CD4-positive, alpha-beta T cell treated with Interleukin-21 for 1 hour (primary cell): ENCODE data around the gene EXOC6B.
"Not testable (repeated sequence)": the region's sequence is repeated elsewhere in the genome, so short reads cannot be mapped to it uniquely, and the experiment has no call there.

ENCODE experiments used
- DNase-seq: peaks from one replicate; pipeline ENCODE4 v3.0.0-alpha.2; 2020

The EXOC6B gene

DNA sequence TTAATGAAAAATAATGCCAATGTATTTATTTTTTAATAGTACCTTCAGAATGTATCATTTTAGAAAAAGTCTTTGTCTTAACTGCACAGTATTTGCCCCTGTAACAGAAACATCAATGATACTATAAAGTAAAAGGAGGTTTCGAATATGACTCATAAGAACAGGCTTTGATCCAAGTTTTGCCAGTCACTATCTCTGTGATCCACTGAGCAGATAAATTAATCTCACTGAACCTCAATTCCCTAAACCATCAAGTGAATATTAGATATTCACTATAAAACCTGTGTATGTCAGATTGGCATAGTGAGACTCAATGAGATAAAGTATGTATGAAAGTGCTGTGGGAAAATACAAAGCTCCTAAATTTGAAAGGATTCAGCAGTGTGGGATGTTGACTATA is 292.1 kb downstream of the EXOC6B start:
- DNase-seq: no peak

DNA sequence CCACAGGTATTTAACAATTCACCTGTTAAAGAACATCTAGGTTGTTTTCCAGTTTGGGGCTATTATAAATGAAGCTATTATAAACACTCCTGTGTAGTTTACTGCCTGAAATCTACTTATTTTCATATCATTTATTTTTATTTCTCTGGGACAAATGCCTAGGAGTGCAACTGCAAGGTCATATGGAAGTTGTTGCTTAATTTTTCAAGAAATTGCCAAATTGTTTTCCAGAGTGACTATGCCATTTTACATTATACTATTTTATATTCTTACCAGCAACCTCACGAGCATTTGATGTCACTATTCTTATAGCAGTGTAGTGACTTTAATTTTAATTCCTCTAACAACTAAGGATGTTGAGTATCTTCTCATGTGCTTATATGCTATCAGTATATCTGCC is 298.4 kb downstream of the EXOC6B start:
- no peak for DNase-seq

DNA sequence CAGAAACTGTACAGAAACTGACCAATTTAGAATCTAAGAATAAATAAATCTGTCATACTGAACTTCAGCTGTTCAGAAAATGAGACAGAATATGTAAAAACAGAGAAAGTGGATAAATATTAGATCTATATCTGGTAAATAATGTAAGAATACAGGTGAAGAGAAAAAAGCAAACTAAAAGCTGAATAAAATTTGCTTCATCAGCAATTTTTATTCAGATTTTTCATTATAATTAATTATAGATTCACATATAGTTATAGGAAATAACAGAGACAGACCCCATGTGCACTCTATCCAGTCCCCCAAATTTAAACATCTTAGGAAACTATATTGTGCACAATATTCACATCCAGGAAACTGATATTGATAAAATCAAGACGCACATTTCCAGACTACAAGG is 299.2 kb downstream of the EXOC6B start:
- no peak for DNase-seq

DNA sequence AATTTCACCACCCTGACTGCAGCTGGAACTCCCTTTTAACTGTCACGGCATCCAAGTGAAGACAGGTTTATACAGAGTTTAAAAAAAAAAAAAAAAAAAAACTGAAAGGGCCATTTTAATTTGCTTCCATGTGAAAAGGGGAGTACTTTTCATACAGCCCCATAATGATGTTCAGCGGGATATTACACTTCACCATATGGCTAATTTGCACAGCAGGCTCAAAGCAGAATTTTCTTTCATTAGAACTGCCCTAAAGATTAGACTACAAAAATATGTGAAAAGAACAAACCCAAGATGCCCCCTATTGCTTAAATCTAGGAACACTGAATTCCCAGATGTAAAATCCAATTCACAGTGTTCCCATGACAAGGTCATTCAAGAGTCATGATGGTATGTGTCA is 301.8 kb downstream of the EXOC6B start:
- no peak for DNase-seq

DNA sequence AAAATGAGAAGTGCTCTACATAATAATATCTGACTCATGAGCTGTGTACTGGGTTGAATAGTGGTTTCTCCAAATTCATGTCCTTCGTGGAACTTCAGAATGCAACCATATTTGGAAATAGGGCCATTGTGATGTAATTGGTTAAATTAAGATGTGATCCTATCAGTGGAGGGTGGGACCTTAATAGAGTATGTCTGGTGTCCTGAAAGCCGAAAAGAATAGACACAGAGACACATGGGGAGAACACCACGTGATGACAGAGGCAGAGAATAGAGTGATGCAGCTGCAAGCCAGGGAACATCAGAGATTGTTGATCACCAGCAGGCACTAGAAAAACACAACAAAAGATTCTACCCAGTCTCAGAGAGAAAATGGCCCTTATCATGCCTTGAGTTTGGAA is 310.1 kb downstream of the EXOC6B start:
- DNase-seq: no peak

DNA sequence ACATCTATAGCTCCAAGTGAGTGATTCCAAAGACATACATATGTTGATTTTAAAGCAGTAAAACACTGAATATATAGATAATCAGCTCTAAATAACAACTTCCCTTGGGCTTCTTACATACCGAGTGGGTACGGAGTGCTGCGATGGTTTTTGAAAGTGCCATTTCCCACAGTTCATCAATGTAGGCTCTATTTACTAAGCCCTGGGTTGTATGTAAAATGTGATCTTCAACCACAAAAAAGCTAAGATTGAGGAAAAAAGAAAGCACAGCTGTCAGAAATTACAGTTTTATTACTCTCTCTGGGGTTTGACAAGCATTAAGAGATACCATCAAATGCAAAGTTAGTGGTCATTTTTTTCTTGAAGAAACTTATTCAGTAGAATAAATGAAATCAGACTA is 312.8 kb downstream of the EXOC6B start:
- no peak for DNase-seq

DNA sequence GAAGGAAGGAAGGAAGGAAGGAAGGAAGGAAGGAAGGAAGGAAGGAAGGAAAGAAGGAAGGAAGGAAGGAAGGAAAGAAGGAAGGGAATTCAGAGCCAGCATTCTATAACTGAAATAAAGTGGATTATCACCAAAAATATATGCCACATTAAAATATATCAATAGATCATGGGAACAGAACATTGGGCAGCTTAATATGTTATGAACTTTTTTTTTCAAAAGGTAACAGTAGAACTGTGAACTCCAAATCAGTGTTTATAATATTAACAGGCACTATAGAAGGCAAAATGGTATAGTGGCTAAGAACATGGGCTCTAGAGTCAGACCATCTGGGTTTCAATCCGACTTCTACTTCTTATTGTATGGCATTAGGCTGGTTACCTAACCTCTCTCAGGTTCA is 313.5 kb downstream of the EXOC6B start:
- DNase-seq: no peak

DNA sequence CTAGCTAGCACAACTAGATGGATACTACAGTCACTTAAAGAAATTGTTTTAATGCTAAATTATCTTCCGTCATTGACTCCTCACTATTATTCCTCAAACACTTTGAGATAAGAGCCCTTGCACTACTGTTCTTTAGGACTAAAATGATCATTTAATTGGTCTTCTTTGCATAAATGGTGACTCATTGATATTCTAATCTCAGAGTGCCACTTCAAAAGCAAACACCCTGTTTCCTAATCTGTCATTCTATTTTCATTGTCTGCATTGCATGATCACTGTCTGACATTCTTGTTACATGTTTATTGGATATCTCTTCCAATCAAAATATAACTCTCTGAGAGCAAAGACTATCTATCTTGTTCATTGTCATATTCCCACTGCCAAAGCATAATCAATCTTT is 313.9 kb downstream of the EXOC6B start:
- no peak for DNase-seq

DNA sequence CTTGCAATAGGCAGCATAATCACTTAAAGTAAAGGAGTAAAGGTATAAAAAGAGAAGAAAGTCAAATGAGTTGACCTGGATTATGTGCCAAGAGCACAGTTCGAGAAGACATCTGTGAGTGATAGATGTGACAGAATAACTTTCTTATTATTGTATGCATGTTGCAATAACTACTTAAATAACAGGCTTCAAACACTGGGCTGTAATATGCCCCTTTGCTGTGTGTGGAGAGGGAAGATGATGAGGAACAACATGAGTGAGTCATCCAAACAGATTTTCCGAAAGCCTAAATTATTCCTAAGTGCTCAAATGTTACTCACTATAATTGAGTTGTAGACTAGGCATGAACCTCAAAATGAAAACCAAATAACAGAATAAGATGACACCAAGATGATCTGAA is 328.1 kb downstream of the EXOC6B start:
- DNase-seq: no peak

DNA sequence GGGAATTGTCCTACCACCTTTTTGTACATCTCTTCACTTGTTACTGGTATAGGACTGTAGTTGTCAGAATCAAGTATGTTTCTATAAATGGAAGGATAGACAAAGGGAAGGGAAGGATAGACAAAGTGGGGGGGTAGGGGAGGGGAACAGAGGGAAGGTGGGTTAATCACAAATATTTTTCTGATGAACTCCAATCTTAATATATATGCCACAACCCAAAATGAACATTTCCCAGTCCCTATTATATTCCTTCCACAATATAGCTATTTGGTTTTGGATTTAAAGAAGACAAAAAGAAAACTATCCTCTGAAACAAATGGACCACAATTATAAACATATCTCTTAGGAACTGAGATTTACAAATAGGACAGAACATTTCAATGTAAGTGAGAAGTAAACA is 329.4 kb downstream of the EXOC6B start:
- no peak for DNase-seq

DNA sequence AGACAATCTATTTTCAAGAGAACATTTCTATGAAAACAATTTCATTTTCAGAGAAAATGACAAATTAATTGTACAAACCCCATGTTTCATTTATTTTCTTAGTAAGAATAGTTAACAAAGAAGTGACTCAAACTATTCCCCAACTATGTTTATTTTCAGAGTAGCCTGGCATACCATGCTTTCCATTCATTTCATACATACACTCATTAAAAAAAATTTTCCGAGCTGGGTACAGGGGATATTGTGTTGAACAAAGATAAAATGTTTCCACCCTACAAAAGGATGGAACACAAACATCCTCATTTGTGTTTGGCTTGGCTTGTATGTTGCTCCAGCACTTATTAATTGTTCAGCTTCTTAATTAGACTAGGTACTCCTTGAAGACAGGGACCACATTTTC is 331.4 kb downstream of the EXOC6B start:
- no peak for DNase-seq

DNA sequence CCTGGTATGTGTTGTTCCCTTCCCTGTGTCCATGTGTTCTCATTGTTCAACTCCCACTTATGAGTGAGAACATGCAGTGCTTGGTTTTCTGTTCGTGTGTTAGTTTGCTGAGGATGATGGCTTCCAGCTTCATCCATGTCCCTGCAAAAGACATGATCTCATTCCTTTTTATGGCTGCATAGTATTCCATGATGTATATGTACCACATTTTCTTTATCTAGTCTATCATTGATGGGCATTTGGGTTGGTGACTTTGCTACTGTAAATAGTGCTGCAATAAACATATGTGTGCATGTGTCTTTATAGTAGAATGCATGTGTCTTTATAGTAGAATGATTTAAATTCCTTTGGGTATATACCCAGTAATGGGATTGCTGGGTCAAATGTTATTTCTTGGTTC is 341.2 kb downstream of the EXOC6B start:
- not testable (repeated sequence) for DNase-seq

DNA sequence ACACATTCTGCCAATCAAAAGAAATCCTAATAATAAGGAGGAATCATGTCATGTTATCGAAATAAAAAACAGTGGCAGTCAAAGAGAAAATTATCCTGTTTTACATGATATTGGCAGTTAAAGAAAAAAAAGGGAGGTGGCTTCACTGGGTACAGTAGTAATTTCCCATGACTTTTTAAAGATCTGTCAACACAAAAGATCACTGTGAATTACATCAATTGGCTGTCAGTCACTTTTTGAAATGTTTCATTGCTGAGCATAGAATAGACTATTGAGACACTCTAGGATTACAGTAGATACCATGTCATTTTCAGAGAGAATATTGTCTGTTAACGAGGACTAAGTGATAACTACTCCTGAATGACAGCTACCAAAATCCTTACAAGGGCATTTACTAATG is 342.5 kb downstream of the EXOC6B start:
- DNase-seq: no peak

DNA sequence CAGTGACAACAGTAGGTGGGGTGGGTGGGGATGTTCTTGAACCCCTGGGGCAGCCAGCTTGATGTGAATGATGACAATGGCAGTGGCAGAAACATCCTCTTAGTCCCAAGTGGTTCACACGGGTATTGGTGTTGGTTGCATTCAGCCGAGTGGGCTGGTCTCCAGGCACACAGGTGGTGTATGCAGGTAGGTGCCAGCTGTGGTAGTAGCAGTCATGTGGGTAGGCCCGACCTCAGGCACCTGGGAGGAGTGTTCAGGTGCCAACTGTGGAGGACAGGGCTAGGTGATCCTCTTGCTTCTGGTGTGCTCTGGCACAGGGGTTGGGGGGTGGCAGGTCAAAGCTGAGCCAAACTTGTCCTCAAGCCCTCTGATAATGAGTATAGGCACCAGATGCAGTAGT is 350.6 kb downstream of the EXOC6B start:
- DNase-seq: no peak

DNA sequence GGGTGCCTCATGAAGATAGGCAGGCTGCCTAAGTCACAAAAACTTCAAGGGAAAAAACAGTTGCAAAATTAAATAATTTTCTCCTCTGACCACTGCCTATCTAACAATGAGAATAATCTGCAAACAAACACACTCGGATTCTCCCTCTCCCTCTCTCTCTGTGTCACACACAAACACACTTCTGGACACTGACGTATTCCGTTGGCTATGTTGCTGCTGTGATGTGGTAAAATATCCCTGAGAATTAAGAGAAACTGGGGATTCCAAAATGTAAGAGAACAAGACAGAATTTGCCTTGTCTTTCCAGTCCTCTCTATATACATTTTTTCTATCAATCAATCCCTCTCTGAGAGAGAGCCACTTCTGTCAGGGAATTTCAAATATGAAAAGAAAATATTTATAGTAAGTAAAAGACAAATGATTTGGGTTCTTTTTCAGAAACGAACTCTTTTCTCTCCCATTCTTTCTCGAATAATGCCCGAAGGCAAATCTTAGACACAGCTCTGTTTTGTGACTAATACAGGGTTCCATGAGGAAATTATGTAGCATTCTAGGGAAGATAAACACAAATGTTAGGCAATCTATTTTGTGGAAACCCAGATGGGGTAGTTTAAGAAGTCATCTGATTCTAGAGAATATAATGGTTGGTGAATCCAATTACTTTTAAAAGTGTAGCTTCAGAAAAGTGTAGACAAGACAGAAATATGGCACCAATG is 367.9 kb downstream of the EXOC6B start:
- no peak for DNase-seq

DNA sequence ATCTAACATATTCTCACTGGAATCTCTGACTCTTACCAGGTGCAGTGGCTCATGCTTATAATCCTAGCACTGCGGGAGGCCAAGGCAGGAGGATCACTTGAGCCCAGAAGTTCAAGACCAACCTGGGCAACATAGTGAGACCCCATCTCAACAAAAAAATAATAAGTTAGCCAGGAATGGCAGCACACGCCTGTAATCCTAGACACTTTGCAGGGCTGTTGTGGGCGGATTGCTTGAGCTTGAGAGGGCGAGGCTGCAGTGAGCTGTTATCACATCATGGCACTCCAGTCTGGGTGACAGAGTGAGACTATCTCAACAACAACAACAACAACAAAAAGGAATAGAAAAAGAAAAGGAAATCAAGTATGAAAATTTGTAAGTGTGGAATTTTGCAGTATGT is 371.6 kb downstream of the EXOC6B start:
- no peak for DNase-seq

DNA sequence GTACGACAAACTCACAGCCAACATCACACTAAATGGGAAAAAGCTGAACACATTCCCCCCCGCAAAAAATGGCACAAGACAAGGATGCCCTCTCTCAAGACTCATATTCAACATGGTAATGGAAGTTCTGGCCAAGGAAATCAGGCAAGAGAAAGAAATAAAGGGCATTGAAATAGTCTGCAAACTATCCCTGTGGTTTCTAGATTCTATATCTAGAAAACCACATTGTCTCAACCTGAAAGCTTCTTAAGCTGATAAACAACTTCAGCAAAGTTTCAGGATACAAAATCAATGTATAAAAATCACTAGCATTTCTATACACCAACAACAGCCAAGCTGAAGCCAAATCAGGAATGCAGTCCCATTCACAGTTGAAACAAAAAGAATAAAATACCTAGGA is 383.6 kb downstream of the EXOC6B start:
- no peak for DNase-seq

DNA sequence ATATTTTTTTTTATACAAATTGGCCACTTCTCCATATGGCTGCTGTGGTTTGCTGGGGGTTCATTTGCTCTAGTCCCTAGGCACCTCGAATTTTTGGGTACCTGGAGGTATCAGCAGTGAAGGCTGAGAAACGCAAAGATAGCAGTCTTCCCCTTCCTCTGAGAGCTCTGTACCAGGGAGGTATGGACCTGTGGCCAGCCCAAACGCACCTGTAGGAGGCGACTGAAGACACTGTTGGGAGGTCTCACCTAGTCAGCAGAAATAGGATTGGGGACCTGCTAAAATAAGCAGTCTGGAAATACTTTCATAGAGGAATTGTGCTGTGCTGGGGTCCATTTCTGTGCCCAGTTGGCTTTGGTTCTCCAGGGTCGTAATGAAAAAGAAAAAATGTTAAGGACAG is 385.9 kb downstream of the EXOC6B start:
- DNase-seq: no peak

DNA sequence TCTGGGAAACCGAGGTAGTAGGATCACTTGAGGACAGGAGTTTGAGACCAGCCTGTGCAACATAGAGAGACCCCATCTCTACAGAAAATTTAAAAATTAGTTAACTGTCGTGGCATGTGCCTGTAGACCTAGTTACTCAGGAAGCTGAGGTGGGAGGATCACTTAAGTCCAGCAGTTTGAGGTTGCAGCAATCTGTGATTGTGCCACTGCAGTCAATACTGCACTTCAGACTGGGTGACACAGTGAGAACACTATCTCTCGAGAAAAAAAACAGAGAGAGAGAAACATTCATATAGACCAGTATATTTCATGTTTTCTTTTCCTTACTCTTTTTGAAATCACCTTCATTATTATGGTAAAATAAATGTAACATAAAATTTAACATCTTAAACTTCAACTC is 387.5 kb downstream of the EXOC6B start:
- DNase-seq: no peak

DNA sequence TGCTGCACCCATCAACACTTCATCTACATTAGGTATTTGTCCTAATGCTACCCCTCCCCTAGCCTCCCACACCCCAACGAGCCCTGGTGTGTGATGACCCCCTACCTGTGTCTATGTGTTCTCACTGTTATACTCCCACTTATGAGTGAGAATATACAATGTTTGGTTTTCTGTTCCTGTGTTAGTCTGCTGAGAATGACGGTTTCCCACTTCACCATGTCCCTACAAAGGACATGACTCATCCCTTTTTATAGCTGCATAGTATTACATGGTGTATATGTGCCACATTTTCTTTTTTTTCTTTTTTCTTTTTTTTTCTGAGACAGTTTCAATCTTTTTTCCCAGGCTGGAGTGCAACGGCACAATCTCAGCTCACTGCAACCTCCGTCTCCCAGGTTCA is 394.1 kb downstream of the EXOC6B start:
- DNase-seq: no peak

DNA sequence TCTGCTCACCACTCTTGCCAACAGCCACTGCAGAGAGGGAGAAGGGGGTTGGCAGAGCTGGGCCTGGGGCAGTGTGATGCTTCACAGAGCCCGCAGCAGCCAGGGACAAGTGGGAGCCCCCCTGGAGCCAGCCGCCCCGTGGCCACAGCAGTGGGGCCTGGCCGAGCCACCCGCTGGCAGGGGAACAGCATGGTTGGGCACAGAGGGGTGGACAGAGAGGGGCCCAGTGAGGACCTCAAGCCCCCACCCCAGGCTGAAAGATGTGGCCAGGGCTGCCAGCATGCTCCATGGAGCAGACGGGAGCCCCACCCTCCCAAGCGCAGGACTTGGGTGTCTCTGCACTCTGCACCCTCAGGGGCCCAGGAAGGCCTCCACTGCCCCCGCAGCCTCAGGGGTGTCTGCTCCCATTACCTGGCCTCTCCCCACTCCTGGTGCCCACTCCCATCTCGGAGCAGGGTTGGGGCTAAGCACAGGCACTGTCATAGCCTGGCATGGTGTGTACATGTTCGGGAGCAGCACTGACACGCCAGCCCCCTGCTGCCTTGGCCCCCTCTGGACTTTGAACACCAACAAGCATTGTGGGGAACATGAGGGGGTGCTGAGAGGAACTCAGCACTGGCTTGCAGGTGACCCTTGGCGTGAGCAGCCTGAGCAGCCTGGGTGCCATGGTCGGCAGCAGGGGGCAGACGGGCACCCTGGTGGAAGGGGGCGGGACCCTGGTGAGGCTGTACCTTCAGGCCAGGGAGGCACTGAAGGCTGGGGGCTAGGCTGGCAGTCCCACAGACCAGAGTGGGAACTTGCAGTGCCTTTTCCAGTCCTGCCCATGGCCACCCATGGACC is 398.6 kb downstream of the EXOC6B start:
- no peak for DNase-seq

DNA sequence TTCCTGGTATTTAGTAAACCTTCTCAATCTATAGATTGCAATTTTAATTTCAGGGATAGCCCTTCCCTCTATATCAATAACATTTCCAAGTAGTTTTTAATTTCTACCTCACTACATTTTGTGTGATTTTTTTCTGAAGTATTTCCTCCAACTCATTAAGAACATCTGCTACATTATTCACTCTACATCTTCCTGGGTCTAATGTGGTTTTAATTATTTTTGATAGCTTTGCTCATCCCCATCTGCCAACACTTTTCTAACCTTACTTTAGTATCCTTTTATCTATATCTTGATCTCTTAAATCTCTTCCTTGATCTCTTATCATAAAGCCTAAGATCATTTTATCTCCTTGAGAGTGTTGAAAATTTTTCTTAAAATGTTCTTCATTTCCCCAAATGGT is 399.8 kb downstream of the EXOC6B start:
- DNase-seq: no peak

DNA sequence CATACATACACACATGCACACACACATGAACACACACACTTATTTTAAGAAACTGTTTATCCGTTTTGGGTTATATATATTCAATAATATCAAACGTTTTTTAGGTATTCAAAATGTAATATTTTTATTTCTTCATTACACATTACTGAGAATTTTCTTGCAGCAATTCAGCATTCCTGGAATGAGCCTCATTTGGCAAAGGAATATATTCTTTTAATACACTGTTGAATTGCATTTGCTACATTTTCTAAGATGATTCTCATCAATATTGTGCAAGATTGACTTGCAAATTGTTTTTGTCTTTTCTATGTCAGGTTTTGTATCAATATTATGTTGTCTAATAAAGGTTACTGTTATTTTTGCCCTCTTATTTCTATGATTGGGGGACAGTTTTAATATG is 402.1 kb downstream of the EXOC6B start:
- DNase-seq: no peak

DNA sequence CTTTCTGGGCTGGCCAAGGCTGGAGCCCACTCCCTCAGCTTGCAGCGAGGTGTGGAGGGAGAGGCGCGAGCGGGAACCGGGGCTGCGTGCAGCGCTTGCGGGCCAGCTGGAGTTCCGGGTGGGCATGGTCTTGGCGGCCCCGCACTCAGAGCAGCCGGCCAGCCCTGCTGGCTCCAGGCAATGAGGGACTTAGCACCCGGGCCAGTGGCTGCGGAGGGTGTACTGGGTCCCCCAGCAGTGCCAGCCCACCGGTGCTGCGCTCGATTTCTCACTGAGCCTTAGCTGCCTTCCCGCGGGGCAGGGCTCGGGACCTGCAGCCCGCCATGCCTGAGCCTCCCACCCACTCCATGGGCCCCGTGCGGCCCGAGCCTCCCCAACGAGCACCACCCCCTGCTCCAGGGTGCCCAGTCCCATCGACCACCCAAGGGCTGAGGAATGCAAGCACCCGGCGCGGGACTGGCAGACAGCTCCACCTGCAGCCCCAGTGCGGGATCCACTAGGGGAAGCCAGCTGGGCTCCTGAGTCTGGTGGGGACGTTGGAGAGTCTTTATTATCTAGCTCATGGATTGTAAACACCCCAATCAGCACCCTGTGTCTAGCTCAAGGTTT is 404.0 kb downstream of the EXOC6B start:
- DNase-seq: not testable (repeated sequence)
